NCI-H2196 treated with DMSO at 0.1 percent for 48 hours (cell line): ENCODE results near the gene SPACA4.
"Not testable (repeated sequence)": the region's sequence is repeated elsewhere in the genome, so short reads cannot be mapped to it uniquely, and the experiment has no call there.

ENCODE experiments used
- DNase-seq: peaks from one replicate; lab custom pipeline; 2025; ENCODE audit not compliant: unreplicated experiment; lab: John Stamatoyannopoulos, UW

The SPACA4 gene

GRCh38 chr19:48618278-48618915 is 11.9 kb downstream of the SPACA4 start:
- no peak for DNase-seq

GRCh38 chr19:48618916-48619691 is 12.6 kb downstream of the SPACA4 start, which contains the start of the genes RPL18 and SPHK2:
TSS of gene RPL18 (minus strand) at chr19:48619178. CDS start at chr19:48619143, 35 bp downstream.
TSS of gene SPHK2 (plus strand) at chr19:48619506. CDS start at chr19:48620515, 1,009 bp downstream.
- peak; percentile 98 for DNase-seq

DNA sequence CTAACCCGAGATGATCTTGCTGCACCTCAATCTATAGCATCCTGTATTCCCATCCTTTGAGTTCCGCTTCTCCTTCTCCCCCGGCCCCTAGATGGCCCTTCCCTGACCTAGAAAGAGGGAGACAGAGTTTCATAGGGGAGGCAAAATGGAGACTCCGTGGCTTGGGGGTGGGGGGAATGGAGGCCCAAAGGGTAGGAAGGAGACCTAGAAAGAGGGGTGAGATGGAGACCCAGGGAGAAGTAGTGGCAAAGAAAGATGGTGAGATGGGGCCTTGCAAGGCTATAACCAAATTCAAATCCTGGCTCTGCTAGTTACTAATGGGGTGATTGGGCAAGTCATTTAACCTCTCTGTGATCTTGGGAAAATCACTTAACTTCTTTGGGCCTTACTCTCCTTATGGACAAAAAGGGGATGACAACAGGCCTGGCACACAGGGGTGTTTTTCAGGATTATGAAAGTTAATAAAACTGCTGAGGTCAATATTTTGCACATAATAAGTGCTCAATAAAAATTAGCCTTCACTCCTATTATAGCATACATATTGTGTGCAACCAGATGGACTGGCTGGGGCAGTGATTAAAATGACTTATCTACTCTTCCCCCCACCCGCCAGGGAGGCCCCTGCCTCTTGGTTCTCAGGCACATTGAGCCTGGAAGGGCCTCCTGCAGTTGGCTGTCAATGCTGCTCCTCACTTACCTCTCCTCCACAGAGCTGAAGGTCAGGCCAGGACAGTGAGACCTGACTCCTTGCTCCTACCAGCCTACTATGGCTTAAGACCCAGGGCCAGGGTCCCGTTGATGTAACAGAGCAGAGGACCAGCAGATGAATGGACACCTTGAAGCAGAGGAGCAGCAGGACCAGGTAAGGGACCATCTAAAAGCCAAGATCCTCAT is 13.4 kb downstream of the SPACA4 start:
- DNase-seq = no peak

DNA sequence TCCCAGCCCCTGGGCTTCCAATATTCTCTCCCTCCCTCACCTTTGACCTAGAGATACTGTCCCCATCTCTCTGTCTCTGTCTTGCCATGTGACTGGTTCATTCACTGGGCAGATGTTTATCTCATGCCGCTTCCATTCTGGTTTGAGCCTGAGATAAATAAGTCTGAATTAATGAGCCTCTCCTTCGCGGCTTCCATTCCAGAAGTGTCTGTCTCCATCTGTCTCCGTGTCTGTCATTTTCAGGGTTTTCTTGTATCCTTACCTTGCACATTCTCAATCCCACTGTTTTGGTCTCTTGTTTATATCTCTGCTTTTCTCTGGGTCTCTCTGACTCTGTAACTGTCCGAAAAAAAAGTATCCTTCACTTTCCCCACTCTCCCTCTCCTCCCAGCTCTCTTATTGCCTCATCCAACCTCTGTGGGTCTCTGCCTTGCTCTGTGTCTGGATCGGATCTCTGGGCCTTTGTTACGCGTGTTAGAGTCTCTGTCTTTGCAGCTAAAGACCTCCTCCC is 17.1 kb downstream of the SPACA4 start:
- DNase-seq = no peak

DNA sequence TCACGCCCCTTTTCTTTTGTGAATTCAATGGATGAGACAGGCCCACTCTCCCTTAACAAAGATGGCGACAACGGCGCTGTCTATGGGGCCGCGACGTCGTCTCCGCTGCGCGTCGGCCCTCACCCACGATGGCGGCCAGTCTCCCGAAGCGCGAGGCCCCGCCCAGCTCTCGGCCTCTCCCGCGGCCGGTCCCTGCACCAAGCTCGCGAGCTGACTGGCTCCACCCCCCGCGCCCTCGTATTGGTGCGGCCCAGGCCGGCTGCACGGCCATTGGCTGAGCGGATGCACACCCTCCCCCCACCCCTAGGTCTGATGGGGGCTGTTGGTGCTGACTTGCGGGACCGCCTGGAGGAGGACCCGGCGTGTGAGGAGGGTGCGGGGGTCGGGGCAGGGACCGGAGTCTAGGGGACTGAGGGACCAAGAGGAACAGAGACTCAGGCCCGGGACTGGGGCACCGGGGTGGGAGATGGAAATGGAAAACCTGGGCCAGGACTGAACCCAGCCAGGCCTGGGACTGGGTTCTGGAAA is 17.6 kb downstream of the SPACA4 start:
- DNase-seq = peak; percentile 97

DNA sequence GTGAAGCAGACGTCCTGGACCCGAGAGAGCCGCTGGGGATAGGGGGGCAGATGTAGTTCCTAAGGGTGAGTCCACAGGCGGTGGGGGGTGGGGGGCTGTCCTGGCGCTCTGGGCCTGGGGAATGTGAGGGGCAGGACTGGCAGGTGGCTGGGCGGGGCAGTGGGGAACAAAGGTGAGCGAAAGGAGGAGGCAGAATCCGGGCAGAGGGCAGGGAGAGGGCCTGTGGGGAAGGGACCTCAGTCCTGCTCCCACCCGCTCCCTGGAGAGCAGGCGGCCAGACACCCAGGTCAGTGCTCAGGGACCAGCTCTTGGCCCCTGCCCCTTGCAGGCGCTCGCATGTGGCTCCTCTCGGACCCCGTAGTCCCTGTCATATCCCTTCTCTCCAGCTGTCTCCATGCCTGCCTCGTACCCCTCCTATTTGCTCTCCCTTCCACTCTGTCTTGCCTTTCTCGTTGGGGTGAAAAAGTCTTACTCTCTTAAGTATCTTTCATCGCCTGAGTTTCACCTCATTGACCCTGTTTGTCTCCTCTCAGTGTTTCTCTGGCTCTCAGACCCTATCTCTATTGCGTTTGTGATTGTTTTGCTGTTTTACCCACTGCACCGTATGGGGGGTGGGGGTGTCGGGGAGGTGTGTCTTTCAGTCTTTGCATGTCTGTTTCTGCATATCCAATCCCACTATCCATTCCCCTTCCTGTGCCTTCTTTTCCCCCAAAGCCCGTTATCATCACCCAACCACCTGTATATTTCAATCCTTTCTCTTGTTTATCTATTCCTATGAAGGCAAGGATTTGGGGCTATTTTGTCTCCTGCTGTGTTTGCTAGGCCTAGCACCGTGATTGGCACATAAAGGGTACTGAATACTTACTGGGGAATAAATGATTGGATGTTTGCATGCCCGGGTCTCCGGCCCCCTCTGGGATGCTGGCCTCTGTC is 18.5 kb downstream of the SPACA4 start:
- DNase-seq = no peak

- no peak for DNase-seq
These were observed 19.4 kb downstream of the SPACA4 start for GRCh38 chr19:48625891-48626327.

- no peak for DNase-seq
These were observed 20.8 kb downstream of the SPACA4 start for GRCh38 chr19:48627201-48627864.

DNA sequence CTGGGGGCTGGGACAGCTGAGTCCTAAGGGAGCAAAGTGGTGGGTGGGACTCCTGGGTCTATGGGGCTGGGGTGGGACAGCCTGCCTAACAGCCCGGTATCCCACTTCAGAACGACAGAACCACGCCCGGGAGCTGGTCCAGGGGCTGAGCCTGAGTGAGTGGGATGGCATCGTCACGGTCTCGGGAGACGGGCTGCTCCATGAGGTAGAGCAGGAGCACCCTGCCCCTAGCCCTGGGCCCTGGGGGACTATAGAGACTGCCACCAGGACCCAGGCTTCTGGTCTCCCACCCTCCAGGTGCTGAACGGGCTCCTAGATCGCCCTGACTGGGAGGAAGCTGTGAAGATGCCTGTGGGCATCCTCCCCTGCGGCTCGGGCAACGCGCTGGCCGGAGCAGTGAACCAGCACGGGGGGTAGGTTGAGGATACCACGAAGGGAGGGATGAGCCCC is 21.3 kb downstream of the SPACA4 start:
- DNase-seq = no peak

DNA sequence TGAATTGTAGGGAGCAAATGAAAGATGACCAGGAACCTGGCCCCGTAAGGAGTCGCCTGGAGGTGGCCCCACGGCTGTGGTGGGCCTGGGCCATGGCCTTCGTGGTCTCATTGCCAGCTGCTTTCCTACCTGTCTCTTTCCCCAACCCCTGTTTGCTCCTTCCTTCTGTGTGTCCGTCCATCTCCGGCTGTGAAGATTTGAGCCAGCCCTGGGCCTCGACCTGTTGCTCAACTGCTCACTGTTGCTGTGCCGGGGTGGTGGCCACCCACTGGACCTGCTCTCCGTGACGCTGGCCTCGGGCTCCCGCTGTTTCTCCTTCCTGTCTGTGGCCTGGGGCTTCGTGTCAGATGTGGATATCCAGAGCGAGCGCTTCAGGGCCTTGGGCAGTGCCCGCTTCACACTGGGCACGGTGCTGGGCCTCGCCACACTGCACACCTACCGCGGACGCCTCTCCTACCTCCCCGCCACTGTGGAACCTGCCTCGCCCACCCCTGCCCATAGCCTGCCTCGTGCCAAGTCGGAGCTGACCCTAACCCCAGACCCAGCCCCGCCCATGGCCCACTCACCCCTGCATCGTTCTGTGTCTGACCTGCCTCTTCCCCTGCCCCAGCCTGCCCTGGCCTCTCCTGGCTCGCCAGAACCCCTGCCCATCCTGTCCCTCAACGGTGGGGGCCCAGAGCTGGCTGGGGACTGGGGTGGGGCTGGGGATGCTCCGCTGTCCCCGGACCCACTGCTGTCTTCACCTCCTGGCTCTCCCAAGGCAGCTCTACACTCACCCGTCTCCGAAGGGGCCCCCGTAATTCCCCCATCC is 22.1 kb downstream of the SPACA4 start:
- no peak for DNase-seq

- DNase-seq = no peak
These were observed 22.7 kb downstream of the SPACA4 start for GRCh38 chr19:48629297-48629598.

GRCh38 chr19:48629599-48630295 is 23.2 kb downstream of the SPACA4 start:
- DNase-seq = no peak

DNA sequence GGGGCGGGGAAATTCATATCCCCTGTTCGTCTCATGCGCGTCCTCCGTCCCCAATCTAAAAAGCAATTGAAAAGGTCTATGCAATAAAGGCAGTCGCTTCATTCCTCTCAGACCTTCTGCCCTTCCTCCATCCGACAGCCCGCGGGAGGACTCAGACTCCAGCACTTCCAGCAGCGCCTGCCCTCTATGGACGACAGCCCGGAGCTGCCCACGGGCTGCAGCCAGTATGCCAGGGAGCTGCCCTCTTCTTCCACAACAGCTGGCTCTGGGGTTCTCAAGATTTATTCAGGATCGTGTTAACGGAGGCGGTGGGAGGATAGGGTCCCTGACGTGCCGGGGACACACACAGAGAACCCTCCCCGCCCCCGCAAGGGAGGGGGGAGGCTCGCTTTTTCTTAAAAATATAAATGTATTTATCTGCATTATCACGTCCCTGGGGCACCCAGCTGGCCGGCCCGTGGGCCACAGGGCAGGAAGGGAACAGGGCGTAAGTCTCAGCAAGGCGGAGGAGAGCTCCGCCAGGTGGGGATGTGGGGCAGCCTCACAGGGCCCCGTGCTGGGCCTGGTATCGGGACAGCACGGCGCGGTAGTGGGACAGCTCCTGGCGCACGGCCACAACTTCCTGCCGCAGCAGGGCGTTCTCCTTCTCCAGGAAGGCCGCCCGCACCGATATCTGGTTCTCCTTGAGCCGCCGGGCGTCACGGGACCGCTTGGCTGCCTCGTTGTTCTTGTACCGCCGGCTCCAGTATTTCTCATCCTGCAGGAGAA is 23.9 kb downstream of the SPACA4 start:
- no peak for DNase-seq

DNA sequence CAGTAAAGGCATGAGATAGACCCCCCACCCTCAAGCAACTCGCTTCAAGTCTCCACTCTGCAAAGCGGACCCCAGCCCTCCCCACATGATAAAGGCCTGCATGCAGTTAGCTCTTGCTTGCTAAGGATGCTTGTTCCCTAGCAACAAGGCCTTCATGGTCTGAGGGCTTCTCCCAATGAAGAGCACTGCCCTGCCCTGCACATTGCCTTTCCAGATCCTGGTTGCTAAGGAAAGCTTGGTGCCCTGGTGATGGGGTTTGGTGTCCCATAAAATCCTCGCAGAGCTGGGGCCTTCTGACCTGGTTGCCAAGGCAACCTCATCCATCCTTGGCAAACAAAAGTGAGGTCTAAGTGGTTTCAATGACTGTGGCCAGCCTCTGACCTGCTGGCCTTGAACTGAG is 24.7 kb downstream of the SPACA4 start:
- no peak for DNase-seq

GRCh38 chr19:48632286-48632685 is 25.7 kb downstream of the SPACA4 start:
- not testable (repeated sequence) for DNase-seq

GRCh38 chr19:48632692-48633147 is 26.2 kb downstream of the SPACA4 start:
- DNase-seq = no peak
